ENCODE measurements around the gene ITGAE.

Gene ITGAE

GRCh38 chr17:3667366-3668278, 133.4 kb downstream of the ITGAE start (continued):
- TF ChIP-seq ZNF223 (tag by site-specific recombination; IDR thresholded peaks at IDR 0.05) = no peak
- TF ChIP-seq SP7 (tag by site-specific recombination; IDR thresholded peaks at IDR 0.05) = peak; percentile 70; the same call in 1 of the 2 replicates
- TF ChIP-seq, protein P1, sequence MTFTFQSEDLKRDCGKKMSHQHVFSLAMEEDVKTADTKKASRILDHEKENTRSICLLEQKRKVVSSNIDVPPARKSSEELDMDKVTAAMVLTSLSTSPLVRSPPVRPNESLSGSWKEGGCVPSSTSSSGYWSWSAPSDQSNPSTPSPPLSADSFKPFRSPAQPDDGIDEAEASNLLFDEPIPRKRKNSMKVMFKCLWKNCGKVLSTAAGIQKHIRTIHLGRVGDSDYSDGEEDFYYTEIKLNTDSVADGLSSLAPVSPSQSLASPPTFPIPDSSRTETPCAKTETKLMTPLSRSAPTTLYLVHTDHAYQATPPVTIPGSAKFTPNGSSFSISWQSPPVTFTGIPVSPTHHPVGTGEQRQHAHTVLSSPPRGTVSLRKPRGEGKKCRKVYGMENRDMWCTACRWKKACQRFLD (tag by site-specific recombination; IDR thresholded peaks at IDR 0.05) = no peak
- TF ChIP-seq ZNF585B (tag by site-specific recombination; IDR thresholded peaks at IDR 0.05) = no peak
- TF ChIP-seq, protein P2, sequence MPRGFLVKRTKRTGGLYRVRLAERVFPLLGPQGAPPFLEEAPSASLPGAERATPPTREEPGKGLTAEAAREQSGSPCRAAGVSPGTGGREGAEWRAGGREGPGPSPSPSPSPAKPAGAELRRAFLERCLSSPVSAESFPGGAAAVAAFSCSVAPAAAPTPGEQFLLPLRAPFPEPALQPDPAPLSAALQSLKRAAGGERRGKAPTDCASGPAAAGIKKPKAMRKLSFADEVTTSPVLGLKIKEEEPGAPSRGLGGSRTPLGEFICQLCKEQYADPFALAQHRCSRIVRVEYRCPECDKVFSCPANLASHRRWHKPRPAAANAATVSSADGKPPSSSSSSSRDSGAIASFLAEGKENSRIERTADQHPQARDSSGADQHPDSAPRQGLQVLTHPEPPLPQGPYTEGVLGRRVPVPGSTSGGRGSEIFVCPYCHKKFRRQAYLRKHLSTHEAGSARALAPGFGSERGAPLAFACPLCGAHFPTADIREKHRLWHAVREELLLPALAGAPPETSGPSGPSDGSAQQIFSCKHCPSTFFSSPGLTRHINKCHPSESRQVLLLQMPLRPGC (tag by site-specific recombination; IDR thresholded peaks at IDR 0.05) = no peak
- TF ChIP-seq ZNF416 (tag by site-specific recombination; IDR thresholded peaks at IDR 0.05) = no peak
- TF ChIP-seq ZNF292 (tag by site-specific recombination; IDR thresholded peaks at IDR 0.05; ENCODE audit: borderline replicate concordance, low read depth) = no peak
- TF ChIP-seq, protein P3, sequence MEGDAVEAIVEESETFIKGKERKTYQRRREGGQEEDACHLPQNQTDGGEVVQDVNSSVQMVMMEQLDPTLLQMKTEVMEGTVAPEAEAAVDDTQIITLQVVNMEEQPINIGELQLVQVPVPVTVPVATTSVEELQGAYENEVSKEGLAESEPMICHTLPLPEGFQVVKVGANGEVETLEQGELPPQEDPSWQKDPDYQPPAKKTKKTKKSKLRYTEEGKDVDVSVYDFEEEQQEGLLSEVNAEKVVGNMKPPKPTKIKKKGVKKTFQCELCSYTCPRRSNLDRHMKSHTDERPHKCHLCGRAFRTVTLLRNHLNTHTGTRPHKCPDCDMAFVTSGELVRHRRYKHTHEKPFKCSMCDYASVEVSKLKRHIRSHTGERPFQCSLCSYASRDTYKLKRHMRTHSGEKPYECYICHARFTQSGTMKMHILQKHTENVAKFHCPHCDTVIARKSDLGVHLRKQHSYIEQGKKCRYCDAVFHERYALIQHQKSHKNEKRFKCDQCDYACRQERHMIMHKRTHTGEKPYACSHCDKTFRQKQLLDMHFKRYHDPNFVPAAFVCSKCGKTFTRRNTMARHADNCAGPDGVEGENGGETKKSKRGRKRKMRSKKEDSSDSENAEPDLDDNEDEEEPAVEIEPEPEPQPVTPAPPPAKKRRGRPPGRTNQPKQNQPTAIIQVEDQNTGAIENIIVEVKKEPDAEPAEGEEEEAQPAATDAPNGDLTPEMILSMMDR (tag by site-specific recombination; IDR thresholded peaks at IDR 0.05) = peak; percentile 71
- TF ChIP-seq YY2 (tag by site-specific recombination; IDR thresholded peaks at IDR 0.05) = no peak

GRCh38 chr17:3666516-3666915, 134.5 kb downstream of the ITGAE start:
- Histone ChIP-seq H3K9me3 (ENCODE audit: control insufficient read depth, insufficient read depth, low read depth, low read length) (no peaks in the 10 kb centered on the region), H3K36me3 (ENCODE audit: control insufficient read depth in 2 of 2, insufficient read depth in 1 of 2, low read length in 2 of 2) (peaks cover 7 to 39% of the 10 kb centered on the region in 2 experiments; a peak in 2 of 3 replicates), H3K4me1 (ENCODE audit: control insufficient read depth, insufficient read depth, low read length) (peaks cover 8% of the 10 kb centered on the region; the same call in 1 of the 2 replicates), H3K4me3 (ENCODE audit: low read depth, low read length) (no peak overlapping the region), H3K27ac (ENCODE audit: extremely low read depth, low read depth, low read length) (no peak overlapping the region)
- ChIA-PET CTCF (interaction anchor here (0.9 to 1.8 kb wide), 3 partner anchors 19 to 161 kb away, joined by 3 to 8 read pairs (median 3); no protein-coding TSS in a partner anchor), POLR2A (interaction anchor here (0.7 to 4.4 kb wide), 4 partner anchors 8 to 81 kb away, joined by 3 to 75 read pairs (median 22); partner anchors contain the start of genes CTNS, HASPIN and SHPK)
- TF ChIP-seq ZIC2 (tag by site-specific recombination; IDR thresholded peaks at IDR 0.05) (no peak), ZNF510 (tag by site-specific recombination; IDR thresholded peaks at IDR 0.05; ENCODE audit: insufficient replicate concordance) (no peak), ZNF133 (tag by site-specific recombination; IDR thresholded peaks at IDR 0.05) (no peak), REPIN1 (tag by site-specific recombination; IDR thresholded peaks at IDR 0.05; ENCODE audit: low read depth) (no peak), MEIS1 (CRISPR knock-in tag; IDR thresholded peaks at IDR 0.05; ENCODE audit: borderline replicate concordance) (no peak), ZNF16 (tag by site-specific recombination; IDR thresholded peaks at IDR 0.05; ENCODE audit: low read depth) (no peak)
- TF ChIP-seq, protein P4, sequence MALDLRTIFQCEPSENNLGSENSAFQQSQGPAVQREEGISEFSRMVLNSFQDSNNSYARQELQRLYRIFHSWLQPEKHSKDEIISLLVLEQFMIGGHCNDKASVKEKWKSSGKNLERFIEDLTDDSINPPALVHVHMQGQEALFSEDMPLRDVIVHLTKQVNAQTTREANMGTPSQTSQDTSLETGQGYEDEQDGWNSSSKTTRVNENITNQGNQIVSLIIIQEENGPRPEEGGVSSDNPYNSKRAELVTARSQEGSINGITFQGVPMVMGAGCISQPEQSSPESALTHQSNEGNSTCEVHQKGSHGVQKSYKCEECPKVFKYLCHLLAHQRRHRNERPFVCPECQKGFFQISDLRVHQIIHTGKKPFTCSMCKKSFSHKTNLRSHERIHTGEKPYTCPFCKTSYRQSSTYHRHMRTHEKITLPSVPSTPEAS (tag by site-specific recombination; IDR thresholded peaks at IDR 0.05) = no peak
- TF ChIP-seq, protein P5, sequence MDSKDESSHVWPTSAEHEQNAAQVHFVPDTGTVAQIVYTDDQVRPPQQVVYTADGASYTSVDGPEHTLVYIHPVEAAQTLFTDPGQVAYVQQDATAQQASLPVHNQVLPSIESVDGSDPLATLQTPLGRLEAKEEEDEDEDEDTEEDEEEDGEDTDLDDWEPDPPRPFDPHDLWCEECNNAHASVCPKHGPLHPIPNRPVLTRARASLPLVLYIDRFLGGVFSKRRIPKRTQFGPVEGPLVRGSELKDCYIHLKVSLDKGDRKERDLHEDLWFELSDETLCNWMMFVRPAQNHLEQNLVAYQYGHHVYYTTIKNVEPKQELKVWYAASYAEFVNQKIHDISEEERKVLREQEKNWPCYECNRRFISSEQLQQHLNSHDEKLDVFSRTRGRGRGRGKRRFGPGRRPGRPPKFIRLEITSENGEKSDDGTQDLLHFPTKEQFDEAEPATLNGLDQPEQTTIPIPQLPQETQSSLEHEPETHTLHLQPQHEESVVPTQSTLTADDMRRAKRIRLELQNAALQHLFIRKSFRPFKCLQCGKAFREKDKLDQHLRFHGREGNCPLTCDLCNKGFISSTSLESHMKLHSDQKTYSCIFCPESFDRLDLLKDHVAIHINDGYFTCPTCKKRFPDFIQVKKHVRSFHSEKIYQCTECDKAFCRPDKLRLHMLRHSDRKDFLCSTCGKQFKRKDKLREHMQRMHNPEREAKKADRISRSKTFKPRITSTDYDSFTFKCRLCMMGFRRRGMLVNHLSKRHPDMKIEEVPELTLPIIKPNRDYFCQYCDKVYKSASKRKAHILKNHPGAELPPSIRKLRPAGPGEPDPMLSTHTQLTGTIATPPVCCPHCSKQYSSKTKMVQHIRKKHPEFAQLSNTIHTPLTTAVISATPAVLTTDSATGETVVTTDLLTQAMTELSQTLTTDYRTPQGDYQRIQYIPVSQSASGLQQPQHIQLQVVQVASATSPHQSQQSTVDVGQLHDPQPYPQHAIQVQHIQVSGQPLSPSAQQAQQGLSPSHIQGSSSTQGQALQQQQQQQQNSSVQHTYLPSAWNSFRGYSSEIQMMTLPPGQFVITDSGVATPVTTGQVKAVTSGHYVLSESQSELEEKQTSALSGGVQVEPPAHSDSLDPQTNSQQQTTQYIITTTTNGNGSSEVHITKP (tag by site-specific recombination; IDR thresholded peaks at IDR 0.05) = no peak
- TF ChIP-seq, protein P6, sequence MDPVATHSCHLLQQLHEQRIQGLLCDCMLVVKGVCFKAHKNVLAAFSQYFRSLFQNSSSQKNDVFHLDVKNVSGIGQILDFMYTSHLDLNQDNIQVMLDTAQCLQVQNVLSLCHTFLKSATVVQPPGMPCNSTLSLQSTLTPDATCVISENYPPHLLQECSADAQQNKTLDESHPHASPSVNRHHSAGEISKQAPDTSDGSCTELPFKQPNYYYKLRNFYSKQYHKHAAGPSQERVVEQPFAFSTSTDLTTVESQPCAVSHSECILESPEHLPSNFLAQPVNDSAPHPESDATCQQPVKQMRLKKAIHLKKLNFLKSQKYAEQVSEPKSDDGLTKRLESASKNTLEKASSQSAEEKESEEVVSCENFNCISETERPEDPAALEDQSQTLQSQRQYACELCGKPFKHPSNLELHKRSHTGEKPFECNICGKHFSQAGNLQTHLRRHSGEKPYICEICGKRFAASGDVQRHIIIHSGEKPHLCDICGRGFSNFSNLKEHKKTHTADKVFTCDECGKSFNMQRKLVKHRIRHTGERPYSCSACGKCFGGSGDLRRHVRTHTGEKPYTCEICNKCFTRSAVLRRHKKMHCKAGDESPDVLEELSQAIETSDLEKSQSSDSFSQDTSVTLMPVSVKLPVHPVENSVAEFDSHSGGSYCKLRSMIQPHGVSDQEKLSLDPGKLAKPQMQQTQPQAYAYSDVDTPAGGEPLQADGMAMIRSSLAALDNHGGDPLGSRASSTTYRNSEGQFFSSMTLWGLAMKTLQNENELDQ (tag by site-specific recombination; IDR thresholded peaks at IDR 0.05; ENCODE audit: low read depth) = no peak

Data from HEK293 (cell line).